ENCODE measurements around the gene CD9.

The CD9 gene

DNA sequence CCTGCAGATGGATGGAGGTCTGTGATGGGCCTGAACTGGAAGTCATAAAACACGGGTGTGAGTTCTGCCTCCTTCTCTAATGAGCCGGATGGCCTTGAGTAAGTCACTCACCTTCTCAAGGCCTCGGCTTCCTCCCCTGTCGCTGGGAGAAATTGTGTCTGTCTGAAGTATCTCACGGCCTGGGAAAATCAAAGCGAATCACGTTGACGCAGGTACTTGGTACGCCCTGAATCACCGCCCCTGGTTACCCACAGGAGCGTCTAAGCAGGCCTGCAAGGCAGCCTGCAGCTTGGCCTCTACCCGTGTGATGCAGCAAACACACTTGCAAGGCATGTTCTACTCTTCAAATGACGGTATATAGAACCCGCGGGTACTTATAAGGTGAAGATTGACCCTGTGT is 28.1 kb upstream of the CD9 start:
- Histone ChIP-seq H3K4me2 (ENCODE audit: low read length) (no peak overlapping the region), H3K36me3 (ENCODE audit: insufficient read depth, low read length) (no peaks in the 10 kb centered on the region), H3K4me3 (ENCODE audit: low read depth, low read length, poor library complexity, severe bottlenecking) (no peak overlapping the region), H3K27me3 (ENCODE audit: insufficient read depth, low read length) (peaks cover 16% of the 10 kb centered on the region), H3K9me3 (ENCODE audit: low read length) (no peaks in the 10 kb centered on the region), H3K9me2 (ENCODE audit: low read depth, low read length) (no peaks in the 10 kb centered on the region), H3K27ac (ENCODE audit: low read depth, low read length, poor library complexity, severe bottlenecking) (no peak overlapping the region), H3K79me2 (ENCODE audit: insufficient read depth, low read length) (no peaks in the 10 kb centered on the region), H4K20me1 (ENCODE audit: insufficient read depth, low read length) (no peaks in the 10 kb centered on the region), H3F3A (ENCODE audit: insufficient read depth, low read length) (no peaks in the 10 kb centered on the region), H3K9ac (ENCODE audit: low read length) (no peak overlapping the region), H3K4me1 (ENCODE audit: insufficient read depth, low read length, severe bottlenecking) (no peaks in the 10 kb centered on the region), H2AFZ (ENCODE audit: low read length) (no peak overlapping the region)
- no peak for TF ChIP-seq EZH2 (IDR thresholded peaks at IDR 0.05; ENCODE audit: borderline replicate concordance, low read length)
- TF ChIP-seq, protein P1, sequence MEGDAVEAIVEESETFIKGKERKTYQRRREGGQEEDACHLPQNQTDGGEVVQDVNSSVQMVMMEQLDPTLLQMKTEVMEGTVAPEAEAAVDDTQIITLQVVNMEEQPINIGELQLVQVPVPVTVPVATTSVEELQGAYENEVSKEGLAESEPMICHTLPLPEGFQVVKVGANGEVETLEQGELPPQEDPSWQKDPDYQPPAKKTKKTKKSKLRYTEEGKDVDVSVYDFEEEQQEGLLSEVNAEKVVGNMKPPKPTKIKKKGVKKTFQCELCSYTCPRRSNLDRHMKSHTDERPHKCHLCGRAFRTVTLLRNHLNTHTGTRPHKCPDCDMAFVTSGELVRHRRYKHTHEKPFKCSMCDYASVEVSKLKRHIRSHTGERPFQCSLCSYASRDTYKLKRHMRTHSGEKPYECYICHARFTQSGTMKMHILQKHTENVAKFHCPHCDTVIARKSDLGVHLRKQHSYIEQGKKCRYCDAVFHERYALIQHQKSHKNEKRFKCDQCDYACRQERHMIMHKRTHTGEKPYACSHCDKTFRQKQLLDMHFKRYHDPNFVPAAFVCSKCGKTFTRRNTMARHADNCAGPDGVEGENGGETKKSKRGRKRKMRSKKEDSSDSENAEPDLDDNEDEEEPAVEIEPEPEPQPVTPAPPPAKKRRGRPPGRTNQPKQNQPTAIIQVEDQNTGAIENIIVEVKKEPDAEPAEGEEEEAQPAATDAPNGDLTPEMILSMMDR (IDR thresholded peaks at IDR 0.05; ENCODE audit: low read length), result no peak

DNA sequence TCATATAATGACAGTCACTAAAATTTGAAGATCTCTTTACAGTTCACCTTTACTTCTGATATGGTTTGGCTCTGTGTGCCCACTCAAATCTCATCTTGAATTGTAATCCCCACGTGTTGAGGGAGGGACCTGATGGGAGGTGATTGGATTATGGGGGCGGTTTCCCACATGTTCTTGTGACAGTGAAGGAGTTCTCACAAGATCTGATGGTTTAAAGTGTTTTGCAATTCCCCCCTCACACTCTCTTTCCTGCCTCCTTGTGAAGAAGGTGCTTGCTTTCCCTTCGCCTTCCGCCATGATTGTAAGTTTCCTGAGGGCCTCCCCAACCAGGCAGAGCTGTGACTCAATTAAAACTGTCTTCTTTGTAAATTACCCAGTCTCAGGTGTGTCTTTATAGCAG is 27.3 kb upstream of the CD9 start:
- no peaks in the 10 kb centered on the region for H4K20me1 ChIP-seq (ENCODE audit: insufficient read depth, low read length)
- H2AFZ ChIP-seq (ENCODE audit: low read length), result no peak overlapping the region
- no peaks in the 10 kb centered on the region for H3K79me2 ChIP-seq (ENCODE audit: insufficient read depth, low read length)
- no peaks in the 10 kb centered on the region for H3K9me2 ChIP-seq (ENCODE audit: low read depth, low read length)
- H3K27ac ChIP-seq (ENCODE audit: low read depth, low read length, poor library complexity, severe bottlenecking), result no peak overlapping the region
- TF ChIP-seq, protein P1 (IDR thresholded peaks at IDR 0.05; ENCODE audit: low read length), result no peak
- no peak for TF ChIP-seq EZH2 (IDR thresholded peaks at IDR 0.05; ENCODE audit: borderline replicate concordance, low read length)
- H3K27me3 ChIP-seq (ENCODE audit: insufficient read depth, low read length), result peaks cover 10% of the 10 kb centered on the region
- no peaks in the 10 kb centered on the region for H3K9me3 ChIP-seq (ENCODE audit: low read length)
- H3K4me3 ChIP-seq (ENCODE audit: low read depth, low read length, poor library complexity, severe bottlenecking), result no peak overlapping the region
- no peak overlapping the region for H3K4me2 ChIP-seq (ENCODE audit: low read length)
- no peaks in the 10 kb centered on the region for H3K36me3 ChIP-seq (ENCODE audit: insufficient read depth, low read length)
- no peaks in the 10 kb centered on the region for H3K4me1 ChIP-seq (ENCODE audit: insufficient read depth, low read length, severe bottlenecking)
- H3F3A ChIP-seq (ENCODE audit: insufficient read depth, low read length), result no peaks in the 10 kb centered on the region
- H3K9ac ChIP-seq (ENCODE audit: low read length), result no peak overlapping the region

DNA sequence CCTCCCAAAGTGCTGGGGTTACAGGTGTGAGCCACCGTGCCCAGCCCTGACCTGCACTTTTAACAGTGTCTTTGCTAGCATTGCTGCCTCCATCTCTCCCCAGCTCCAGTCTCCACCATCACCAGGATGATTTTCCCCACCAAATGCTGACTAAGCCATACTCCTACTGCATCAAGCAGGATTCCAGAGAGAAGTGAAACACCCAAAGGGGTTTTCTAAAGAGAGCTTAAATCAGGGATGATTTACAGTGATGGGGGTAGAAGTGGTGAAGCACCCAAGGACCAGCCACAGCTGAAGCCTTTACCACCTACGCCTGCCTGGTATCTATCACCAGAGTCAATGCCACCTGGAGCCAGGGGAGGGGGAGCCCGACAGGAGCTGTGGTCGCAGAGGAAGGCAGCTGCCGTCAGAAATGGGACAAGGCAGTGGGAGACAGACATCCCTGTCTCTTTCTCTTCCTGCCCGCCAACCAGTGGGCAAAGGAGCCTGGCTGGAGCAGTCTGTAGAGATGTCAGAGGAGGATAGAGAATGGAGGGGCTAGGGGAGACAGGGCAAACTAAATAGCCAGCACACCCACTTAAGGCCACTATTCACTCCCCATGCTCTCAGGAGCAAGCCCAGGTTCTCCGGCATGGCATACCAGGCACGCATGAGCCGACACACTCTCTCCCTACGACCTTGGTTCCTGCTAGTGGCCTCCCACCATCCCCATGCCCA is 22.4 kb upstream of the CD9 start:
- H4K20me1 ChIP-seq (ENCODE audit: insufficient read depth, low read length), result no peaks in the 10 kb centered on the region
- no peak for TF ChIP-seq EZH2 (IDR thresholded peaks at IDR 0.05; ENCODE audit: borderline replicate concordance, low read length)
- no peak overlapping the region for H3K27ac ChIP-seq (ENCODE audit: low read depth, low read length, poor library complexity, severe bottlenecking)
- no peak overlapping the region for H3K4me3 ChIP-seq (ENCODE audit: low read depth, low read length, poor library complexity, severe bottlenecking)
- H3K9me2 ChIP-seq (ENCODE audit: low read depth, low read length), result no peaks in the 10 kb centered on the region
- no peaks in the 10 kb centered on the region for H3F3A ChIP-seq (ENCODE audit: insufficient read depth, low read length)
- H3K36me3 ChIP-seq (ENCODE audit: insufficient read depth, low read length), result no peaks in the 10 kb centered on the region
- no peaks in the 10 kb centered on the region for H3K79me2 ChIP-seq (ENCODE audit: insufficient read depth, low read length)
- no peaks in the 10 kb centered on the region; the same call in 1 of the 2 replicates for H3K27me3 ChIP-seq (ENCODE audit: insufficient read depth, low read length)
- H3K4me2 ChIP-seq (ENCODE audit: low read length), result no peak overlapping the region
- no peak overlapping the region for H2AFZ ChIP-seq (ENCODE audit: low read length)
- no peaks in the 10 kb centered on the region for H3K4me1 ChIP-seq (ENCODE audit: insufficient read depth, low read length, severe bottlenecking)
- no peak overlapping the region for H3K9ac ChIP-seq (ENCODE audit: low read length)
- H3K9me3 ChIP-seq (ENCODE audit: low read length), result no peaks in the 10 kb centered on the region

Measured in OCI-LY1 (cell line).